SK-N-SH treated with all-trans-retinoic acid at 6 μM for 48 hours (cell line): Measurements from ENCODE around the gene PLPP1.

ENCODE experiments used
- ATAC-seq: fragments of 200-7000 bp; cut with Tn5 transposase; 3 replicates; pipeline ENCODE4 v1.9.1; 2020; ENCODE audit warnings: mild to moderate bottlenecking, moderate library complexity
- ARNTL ChIP-seq: fragments of 450-650 bp; formaldehyde crosslinking; IDR thresholded peaks from 2 replicates; pipeline ENCODE4 v1.5.0; 2020; ENCODE audit warnings: low read depth, mild to moderate bottlenecking, moderate library complexity, borderline replicate concordance
- BACH2 ChIP-seq: fragments of 250-450 bp; sonication (Bioruptor Pico); IDR thresholded peaks from 2 replicates; pipeline ENCODE4 v1.9.0; 2021; ENCODE audit warnings: mild to moderate bottlenecking, borderline replicate concordance
- ESRRG ChIP-seq: fragments of 250-450 bp; sonication (Bioruptor Pico); IDR thresholded peaks from 2 replicates; pipeline ENCODE4 v1.6.1; 2021; ENCODE audit warnings: mild to moderate bottlenecking
- GLIS3 ChIP-seq: fragments of 250-450 bp; sonication (Bioruptor Pico); IDR thresholded peaks from 2 replicates; pipeline ENCODE4 v1.5.0; 2020; ENCODE audit warnings: mild to moderate bottlenecking, moderate library complexity
- ISL1 ChIP-seq: fragments of 250-450 bp; sonication (Bioruptor Pico); IDR thresholded peaks from 2 replicates; pipeline ENCODE4 v2.1.2; 2022; ENCODE audit warnings: mild to moderate bottlenecking, moderate library complexity
- PPARA ChIP-seq: fragments of 250-450 bp; sonication (Bioruptor Pico); IDR thresholded peaks from 2 replicates; pipeline ENCODE4 v1.5.0; 2020; ENCODE audit warnings: mild to moderate bottlenecking, borderline replicate concordance
- RARB ChIP-seq: fragments of 250-450 bp; sonication (Bioruptor Pico); IDR thresholded peaks from 2 replicates; pipeline ENCODE4 v1.8.0; 2021; ENCODE audit warnings: mild to moderate bottlenecking, moderate library complexity
- SNAI2 ChIP-seq: fragments of 250-450 bp; sonication (Bioruptor Pico); IDR thresholded peaks from 2 replicates; pipeline ENCODE4 v1.5.0; 2020; ENCODE audit warnings: mild to moderate bottlenecking, moderate library complexity
- TCF4 ChIP-seq: fragments of 250-450 bp; sonication (Bioruptor Pico); IDR thresholded peaks from 2 replicates; pipeline ENCODE4 v1.8.0; 2021; ENCODE audit warnings: mild to moderate bottlenecking, moderate library complexity, borderline replicate concordance
- TOX ChIP-seq: fragments of 250-450 bp; sonication (Bioruptor Pico); IDR thresholded peaks from 2 replicates; pipeline ENCODE4 v1.8.0; 2021; ENCODE audit warnings: mild to moderate bottlenecking, moderate library complexity, borderline replicate concordance
- ZC3H10 ChIP-seq: fragments of 250-450 bp; sonication (Bioruptor Pico); IDR thresholded peaks from 2 replicates; pipeline ENCODE4 v1.5.1; 2021; ENCODE audit warnings: mild to moderate bottlenecking, moderate library complexity
- ZFP30 ChIP-seq: fragments of 450-650 bp; formaldehyde crosslinking; IDR thresholded peaks from 2 replicates; pipeline ENCODE4 v1.5.0; 2022; ENCODE audit warnings: mild to moderate bottlenecking, moderate library complexity
- ZNF70 ChIP-seq: fragments of 450-650 bp; formaldehyde crosslinking; IDR thresholded peaks from 2 replicates; pipeline ENCODE4 v1.5.0; 2020; ENCODE audit warnings: mild to moderate bottlenecking, moderate library complexity
- ZNF8 ChIP-seq: fragments of 450-650 bp; formaldehyde crosslinking; IDR thresholded peaks from 2 replicates; pipeline ENCODE4 v1.5.0; 2020; ENCODE audit warnings: mild to moderate bottlenecking, moderate library complexity
- TF ChIP-seq, protein P1 (sequence below): fragments of 250-450 bp; sonication (Bioruptor Pico); IDR thresholded peaks from 2 replicates; pipeline ENCODE4 v1.8.0; 2020; ENCODE audit warnings: mild to moderate bottlenecking, moderate library complexity, borderline replicate concordance
- TF ChIP-seq, protein P2 (sequence below): fragments of 250-450 bp; sonication (Bioruptor Pico); IDR thresholded peaks from 2 replicates; pipeline ENCODE4 v1.5.1; 2020; ENCODE audit warnings: low read depth, mild to moderate bottlenecking, moderate library complexity
- TF ChIP-seq, protein P3 (sequence below): fragments of 250-450 bp; sonication (Bioruptor Pico); IDR thresholded peaks from 2 replicates; pipeline ENCODE4 v1.5.1; 2021; ENCODE audit warnings: mild to moderate bottlenecking, moderate library complexity
- TF ChIP-seq, protein P4 (sequence below): fragments of 250-450 bp; sonication (Bioruptor Pico); IDR thresholded peaks from 2 replicates; pipeline ENCODE4 v1.5.0; 2020; ENCODE audit warnings: mild to moderate bottlenecking, moderate library complexity

PLPP1 gene

DNA sequence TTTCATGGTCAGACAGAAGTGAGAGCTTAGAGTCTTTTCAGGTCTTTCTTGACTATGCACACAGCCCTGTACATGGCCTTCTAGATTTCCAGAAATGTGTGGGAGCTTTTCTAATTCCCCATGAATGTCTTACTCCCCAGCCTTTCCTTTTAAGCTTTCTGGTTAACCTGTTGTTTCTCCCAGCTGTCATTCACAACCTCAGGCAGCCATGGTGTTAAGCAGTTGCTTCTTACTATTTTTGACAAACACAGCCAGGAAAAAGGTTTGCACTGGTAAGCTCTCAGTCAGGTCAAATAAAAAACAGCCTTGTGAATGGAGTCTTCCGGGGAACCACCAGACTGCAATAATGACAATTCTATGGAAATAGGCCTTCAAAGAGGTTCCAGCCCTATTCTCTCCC lies 142.1 kb downstream of the PLPP1 start (continued):
- TF ChIP-seq, protein P1, sequence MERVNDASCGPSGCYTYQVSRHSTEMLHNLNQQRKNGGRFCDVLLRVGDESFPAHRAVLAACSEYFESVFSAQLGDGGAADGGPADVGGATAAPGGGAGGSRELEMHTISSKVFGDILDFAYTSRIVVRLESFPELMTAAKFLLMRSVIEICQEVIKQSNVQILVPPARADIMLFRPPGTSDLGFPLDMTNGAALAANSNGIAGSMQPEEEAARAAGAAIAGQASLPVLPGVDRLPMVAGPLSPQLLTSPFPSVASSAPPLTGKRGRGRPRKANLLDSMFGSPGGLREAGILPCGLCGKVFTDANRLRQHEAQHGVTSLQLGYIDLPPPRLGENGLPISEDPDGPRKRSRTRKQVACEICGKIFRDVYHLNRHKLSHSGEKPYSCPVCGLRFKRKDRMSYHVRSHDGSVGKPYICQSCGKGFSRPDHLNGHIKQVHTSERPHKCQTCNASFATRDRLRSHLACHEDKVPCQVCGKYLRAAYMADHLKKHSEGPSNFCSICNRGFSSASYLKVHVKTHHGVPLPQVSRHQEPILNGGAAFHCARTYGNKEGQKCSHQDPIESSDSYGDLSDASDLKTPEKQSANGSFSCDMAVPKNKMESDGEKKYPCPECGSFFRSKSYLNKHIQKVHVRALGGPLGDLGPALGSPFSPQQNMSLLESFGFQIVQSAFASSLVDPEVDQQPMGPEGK, result no peak
- TF ChIP-seq ISL1, result no peak
- TF ChIP-seq, protein P2, sequence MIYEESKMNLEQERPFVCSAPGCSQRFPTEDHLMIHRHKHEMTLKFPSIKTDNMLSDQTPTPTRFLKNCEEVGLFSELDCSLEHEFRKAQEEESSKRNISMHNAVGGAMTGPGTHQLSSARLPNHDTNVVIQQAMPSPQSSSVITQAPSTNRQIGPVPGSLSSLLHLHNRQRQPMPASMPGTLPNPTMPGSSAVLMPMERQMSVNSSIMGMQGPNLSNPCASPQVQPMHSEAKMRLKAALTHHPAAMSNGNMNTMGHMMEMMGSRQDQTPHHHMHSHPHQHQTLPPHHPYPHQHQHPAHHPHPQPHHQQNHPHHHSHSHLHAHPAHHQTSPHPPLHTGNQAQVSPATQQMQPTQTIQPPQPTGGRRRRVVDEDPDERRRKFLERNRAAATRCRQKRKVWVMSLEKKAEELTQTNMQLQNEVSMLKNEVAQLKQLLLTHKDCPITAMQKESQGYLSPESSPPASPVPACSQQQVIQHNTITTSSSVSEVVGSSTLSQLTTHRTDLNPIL (CRISPR knock-in tag), result no peak
- no peak for TF ChIP-seq ARNTL
- TF ChIP-seq ESRRG (CRISPR knock-in tag), result no peak
- TF ChIP-seq ZNF70 (CRISPR knock-in tag), result no peak
- no peak for TF ChIP-seq ZNF8 (CRISPR knock-in tag)
- TF ChIP-seq PPARA (CRISPR knock-in tag), result no peak
- TF ChIP-seq TCF4, result no peak

DNA sequence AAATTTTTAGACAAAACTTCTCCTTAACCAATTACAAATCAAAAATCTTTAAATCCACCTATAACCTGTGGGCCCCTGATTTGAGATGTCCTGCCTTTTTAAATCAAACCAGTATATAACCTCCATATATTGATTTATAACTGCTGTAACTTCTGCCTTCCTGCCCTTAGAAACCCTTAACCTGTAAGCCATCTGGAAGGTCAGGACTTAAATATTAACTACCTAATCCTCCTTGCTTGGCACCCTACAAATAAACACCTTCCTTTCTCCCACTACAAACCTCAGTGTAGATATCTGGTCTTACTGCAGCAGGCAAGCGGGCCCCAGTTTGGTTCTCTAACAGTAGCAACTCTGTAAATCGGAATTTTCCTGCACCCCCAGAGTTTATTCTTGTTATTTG lies 143.1 kb downstream of the PLPP1 start:
- ATAC-seq, result no peak
- TF ChIP-seq ESRRG (CRISPR knock-in tag) (no peak), TOX (no peak), TCF4 (no peak), SNAI2 (CRISPR knock-in tag) (no peak), ZC3H10 (CRISPR knock-in tag) (no peak), ZFP30 (CRISPR knock-in tag) (no peak), ISL1 (no peak), BACH2 (CRISPR knock-in tag) (no peak)
- TF ChIP-seq, protein P2 (CRISPR knock-in tag), result no peak
- TF ChIP-seq, protein P3, sequence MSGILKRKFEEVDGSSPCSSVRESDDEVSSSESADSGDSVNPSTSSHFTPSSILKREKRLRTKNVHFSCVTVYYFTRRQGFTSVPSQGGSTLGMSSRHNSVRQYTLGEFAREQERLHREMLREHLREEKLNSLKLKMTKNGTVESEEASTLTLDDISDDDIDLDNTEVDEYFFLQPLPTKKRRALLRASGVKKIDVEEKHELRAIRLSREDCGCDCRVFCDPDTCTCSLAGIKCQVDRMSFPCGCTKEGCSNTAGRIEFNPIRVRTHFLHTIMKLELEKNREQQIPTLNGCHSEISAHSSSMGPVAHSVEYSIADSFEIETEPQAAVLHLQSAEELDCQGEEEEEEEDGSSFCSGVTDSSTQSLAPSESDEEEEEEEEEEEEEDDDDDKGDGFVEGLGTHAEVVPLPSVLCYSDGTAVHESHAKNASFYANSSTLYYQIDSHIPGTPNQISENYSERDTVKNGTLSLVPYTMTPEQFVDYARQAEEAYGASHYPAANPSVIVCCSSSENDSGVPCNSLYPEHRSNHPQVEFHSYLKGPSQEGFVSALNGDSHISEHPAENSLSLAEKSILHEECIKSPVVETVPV (CRISPR knock-in tag), result no peak
- TF ChIP-seq, protein P4, sequence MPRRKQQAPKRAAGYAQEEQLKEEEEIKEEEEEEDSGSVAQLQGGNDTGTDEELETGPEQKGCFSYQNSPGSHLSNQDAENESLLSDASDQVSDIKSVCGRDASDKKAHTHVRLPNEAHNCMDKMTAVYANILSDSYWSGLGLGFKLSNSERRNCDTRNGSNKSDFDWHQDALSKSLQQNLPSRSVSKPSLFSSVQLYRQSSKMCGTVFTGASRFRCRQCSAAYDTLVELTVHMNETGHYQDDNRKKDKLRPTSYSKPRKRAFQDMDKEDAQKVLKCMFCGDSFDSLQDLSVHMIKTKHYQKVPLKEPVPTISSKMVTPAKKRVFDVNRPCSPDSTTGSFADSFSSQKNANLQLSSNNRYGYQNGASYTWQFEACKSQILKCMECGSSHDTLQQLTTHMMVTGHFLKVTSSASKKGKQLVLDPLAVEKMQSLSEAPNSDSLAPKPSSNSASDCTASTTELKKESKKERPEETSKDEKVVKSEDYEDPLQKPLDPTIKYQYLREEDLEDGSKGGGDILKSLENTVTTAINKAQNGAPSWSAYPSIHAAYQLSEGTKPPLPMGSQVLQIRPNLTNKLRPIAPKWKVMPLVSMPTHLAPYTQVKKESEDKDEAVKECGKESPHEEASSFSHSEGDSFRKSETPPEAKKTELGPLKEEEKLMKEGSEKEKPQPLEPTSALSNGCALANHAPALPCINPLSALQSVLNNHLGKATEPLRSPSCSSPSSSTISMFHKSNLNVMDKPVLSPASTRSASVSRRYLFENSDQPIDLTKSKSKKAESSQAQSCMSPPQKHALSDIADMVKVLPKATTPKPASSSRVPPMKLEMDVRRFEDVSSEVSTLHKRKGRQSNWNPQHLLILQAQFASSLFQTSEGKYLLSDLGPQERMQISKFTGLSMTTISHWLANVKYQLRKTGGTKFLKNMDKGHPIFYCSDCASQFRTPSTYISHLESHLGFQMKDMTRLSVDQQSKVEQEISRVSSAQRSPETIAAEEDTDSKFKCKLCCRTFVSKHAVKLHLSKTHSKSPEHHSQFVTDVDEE (CRISPR knock-in tag), result no peak

DNA sequence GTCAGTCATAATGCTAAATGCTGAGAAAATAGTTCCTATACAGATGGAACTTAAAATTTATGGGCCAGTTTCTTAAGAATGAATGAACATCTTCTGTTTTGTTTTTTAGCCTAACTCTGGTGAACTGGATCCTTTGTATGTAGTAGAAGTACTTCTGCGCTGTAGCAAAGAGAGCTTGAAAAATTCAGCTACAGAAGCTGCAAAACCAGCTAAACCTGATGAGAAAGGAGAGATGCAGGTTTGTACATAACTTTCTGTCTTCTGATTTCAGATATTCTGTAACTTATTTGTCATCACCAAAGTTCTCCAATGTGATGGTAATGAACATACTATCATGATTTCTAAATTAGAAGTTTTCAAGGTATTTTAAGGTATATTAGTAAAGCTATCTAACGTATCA lies 146.9 kb downstream of the PLPP1 start:
- ATAC-seq, result no peak
- no peak for TF ChIP-seq ZNF70 (CRISPR knock-in tag)
- no peak for TF ChIP-seq PPARA (CRISPR knock-in tag)
- TF ChIP-seq RARB, result no peak
- TF ChIP-seq, protein P2 (CRISPR knock-in tag), result no peak
- no peak for TF ChIP-seq BACH2 (CRISPR knock-in tag)
- TF ChIP-seq, protein P3 (CRISPR knock-in tag), result no peak
- TF ChIP-seq ZFP30 (CRISPR knock-in tag), result no peak
- TF ChIP-seq, protein P1, result no peak
- TF ChIP-seq TCF4, result no peak
- TF ChIP-seq ESRRG (CRISPR knock-in tag), result no peak
- TF ChIP-seq GLIS3 (CRISPR knock-in tag), result no peak
- TF ChIP-seq, protein P4 (CRISPR knock-in tag), result no peak
- no peak for TF ChIP-seq ARNTL
